Esophagus muscularis mucosa (tissue), 4 donors: ENCODE measurements around the gene WNT3. TPM values are rescaled to one million over a fixed set of nuclear protein-coding genes. Genes with fewer than 3 reads are reported as not detected.

Source experiments
- DNase-seq: peaks from one replicate; pipeline ENCODE4 v3.0.0-alpha.2; 2017; ENCODE audit errors: extremely low spot score
- H3K27ac ChIP-seq, 4 donors: fragments of 200-600 bp; sonication (generic); replicated peaks in 1 of 4; 1 replicate in 3 of 4; 2 replicates in 1 of 4; pipeline ENCODE4 v1.5.1; 2016 to 2019; ENCODE audit warnings: mild to moderate bottlenecking in 1 of 4
- H3K27me3 ChIP-seq, 4 donors: fragments of 200-600 bp; sonication (generic); one replicate each; pipeline versions ENCODE4 v1.5.1 to v1.6.0; 2016 to 2019
- H3K36me3 ChIP-seq, 4 donors: fragments of 200-600 bp; sonication (generic); one replicate each; pipeline ENCODE4 v1.5.1; 2016 to 2019
- H3K4me1 ChIP-seq, 4 donors: fragments of 200-600 bp; sonication (generic); one replicate each; pipeline ENCODE4 v1.5.1; 2016 to 2019
- H3K4me3 ChIP-seq, 4 donors: fragments of 200-600 bp; sonication (generic); 1 replicate in 2 of 4; 2 replicates in 2 of 4; pipeline ENCODE4 v1.5.1; 2016 to 2019; ENCODE audit warnings: mild to moderate bottlenecking in 4 of 4, moderate library complexity in 1 of 4
- H3K9me3 ChIP-seq, 4 donors: fragments of 200-600 bp; sonication (generic); 1 replicate in 3 of 4; 2 replicates in 1 of 4; pipeline ENCODE4 v1.5.1; 2016 to 2019
- EP300 ChIP-seq: sonication (generic); formaldehyde crosslinking; IDR thresholded peaks from one replicate; pipeline ENCODE4 v1.6.1; 2017; ENCODE audit warnings: antibody characterized with exemption
- POLR2A ChIP-seq: fragments of 450-650 bp; IDR thresholded peaks from one replicate; pipeline ENCODE4 v1.6.1; 2017; ENCODE audit warnings: antibody characterized with exemption, moderate library complexity, mild to moderate bottlenecking, low read depth
- POLR2AphosphoS5 ChIP-seq, 2 donors: sonication (generic); formaldehyde crosslinking; IDR thresholded peaks; one replicate each; pipeline ENCODE4 v1.6.1; 2017; ENCODE audit warnings: antibody characterized with exemption in 2 of 2
- WGBS: methylation state at CpG from one replicate; pipeline ENCODE4 v1.1.5; 2018; 5-methylcytosine and 5-hydroxymethylcytosine counted together
- intact Hi-C: fragments of 100-400 bp; cut with DNase I; formaldehyde crosslinking; loops from one replicate; pipeline ENCODE4 v1.15.1; 2023
- total RNA-seq, 4 donors: library from RNA; depleted of rRNA; stranded (reverse); fragments of >200 nt; gene quantifications; one replicate each; pipeline versions ENCODE4 v1.1.0 to v1.2.1, GENCODE V29; 2016
- TF ChIP-seq, protein P1 (sequence below), 3 experiments: fragments of 200-600 bp in 2 of 3; fragments of 450-650 bp in 1 of 3; sonication (generic) in 2 of 3; IDR thresholded peaks; one replicate each; pipeline ENCODE4 v1.5.1; 2017 to 2019; ENCODE audit warnings: antibody characterized with exemption in 3 of 3, mild to moderate bottlenecking in 2 of 3, moderate library complexity in 1 of 3

Gene WNT3
- total RNA-seq, 4 donors from 2014 or later, result under 0.01 to 1.3 (median 1.1) TPM

DNA sequence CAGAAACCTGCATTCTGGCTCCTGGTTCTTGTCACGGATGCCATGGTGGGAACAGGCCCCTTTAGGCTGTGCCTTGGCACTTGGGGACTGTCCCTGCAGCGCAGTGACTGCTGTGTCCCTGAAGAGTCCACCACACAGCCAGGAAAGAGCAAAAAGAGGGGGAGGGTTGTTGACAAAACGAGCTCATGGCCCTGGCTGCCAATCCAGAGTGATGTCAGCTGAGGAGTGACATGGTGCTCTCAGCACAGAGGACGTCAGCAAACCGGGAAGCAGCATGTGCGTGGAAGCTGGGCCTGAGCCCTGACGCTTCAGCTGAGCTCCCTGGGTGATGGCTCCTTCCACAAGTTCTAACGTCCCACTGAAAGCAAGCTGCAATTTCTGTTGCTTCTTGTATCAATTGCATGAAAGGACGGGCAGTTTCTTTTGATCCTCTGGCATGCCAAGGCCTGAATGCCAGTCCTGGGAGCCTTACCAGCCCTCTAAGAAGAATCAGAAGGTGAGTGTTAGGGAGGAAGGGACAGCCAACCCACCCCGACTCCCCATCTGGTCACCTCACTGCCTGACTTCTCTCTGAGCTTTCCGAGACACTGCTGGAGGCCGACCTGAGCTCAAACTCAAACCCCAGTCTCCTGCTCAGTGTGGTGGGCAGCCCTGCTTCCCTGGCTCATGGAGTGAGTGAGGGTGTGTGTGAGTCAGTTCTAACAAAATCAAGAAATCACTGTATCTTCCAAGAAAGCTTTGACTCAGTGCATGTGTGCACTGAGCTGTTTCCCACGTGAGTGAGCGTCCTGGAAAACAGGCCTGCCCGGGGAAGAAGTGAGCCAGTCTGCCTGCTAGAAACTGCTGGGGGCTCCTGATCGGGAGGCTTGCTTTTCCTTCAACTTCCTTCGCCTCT lies 14.7 kb upstream of the WNT3 start:
- Histone ChIP-seq H3K27me3 (peaks cover 0 to 25% (median 0%) of the 10 kb centered on the region in 4 donors), H3K27ac (no peak overlapping the region), H3K36me3 (no peaks in the 10 kb centered on the region), H3K4me1 (no peaks in the 10 kb centered on the region), H3K4me3 (no peak overlapping the region), H3K9me3 (no peaks in the 10 kb centered on the region)
- TF ChIP-seq EP300 (no peak), POLR2A (no peak), POLR2AphosphoS5 (IDR thresholded peaks at IDR 0.05) (no peak)
- TF ChIP-seq, protein P1, sequence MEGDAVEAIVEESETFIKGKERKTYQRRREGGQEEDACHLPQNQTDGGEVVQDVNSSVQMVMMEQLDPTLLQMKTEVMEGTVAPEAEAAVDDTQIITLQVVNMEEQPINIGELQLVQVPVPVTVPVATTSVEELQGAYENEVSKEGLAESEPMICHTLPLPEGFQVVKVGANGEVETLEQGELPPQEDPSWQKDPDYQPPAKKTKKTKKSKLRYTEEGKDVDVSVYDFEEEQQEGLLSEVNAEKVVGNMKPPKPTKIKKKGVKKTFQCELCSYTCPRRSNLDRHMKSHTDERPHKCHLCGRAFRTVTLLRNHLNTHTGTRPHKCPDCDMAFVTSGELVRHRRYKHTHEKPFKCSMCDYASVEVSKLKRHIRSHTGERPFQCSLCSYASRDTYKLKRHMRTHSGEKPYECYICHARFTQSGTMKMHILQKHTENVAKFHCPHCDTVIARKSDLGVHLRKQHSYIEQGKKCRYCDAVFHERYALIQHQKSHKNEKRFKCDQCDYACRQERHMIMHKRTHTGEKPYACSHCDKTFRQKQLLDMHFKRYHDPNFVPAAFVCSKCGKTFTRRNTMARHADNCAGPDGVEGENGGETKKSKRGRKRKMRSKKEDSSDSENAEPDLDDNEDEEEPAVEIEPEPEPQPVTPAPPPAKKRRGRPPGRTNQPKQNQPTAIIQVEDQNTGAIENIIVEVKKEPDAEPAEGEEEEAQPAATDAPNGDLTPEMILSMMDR (IDR thresholded peaks at IDR 0.05), result no peak
- 73% methylated on average over 17 of the region's 17 CpGs for WGBS
- intact Hi-C loops, result no loop called here
- DNase-seq, result no peak

DNA sequence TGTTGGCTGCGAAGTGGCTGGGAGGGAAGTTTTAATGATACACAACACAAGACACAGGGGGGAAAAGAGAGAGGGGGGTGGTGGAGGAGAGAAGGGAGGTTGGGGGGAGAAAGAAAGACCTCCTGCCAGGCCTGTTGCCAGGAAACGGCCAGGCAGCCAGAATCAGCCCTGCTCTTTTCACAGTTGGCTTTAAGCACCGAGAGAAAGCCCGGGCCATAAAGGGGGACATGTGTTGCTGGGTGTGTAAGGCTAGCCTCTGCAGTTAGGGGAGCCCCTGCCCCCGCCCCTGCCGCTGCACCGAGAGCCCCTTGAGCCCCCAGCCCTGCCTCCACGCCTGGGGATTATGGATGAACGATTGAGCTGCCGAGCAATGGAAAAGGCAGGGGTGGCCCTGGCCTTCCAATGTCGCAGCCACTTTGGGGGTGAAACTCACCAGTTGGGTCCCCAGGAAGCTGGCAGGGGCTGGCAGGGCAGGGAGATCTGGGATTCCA lies 13.9 kb upstream of the WNT3 start:
- Histone ChIP-seq H3K9me3 (no peaks in the 10 kb centered on the region), H3K4me1 (no peaks in the 10 kb centered on the region), H3K4me3 (no peak overlapping the region), H3K27ac (no peak overlapping the region), H3K36me3 (no peaks in the 10 kb centered on the region), H3K27me3 (peaks cover 0 to 23% (median 0%) of the 10 kb centered on the region in 4 donors)
- intact Hi-C loops, result no loop called here
- DNase-seq, result no peak
- TF ChIP-seq EP300 (no peak), POLR2A (no peak), POLR2AphosphoS5 (IDR thresholded peaks at IDR 0.05) (no peak)
- TF ChIP-seq, protein P1 (IDR thresholded peaks at IDR 0.05), result no peak
- 53% methylated on average over 10 of the region's 11 CpGs for WGBS

DNA sequence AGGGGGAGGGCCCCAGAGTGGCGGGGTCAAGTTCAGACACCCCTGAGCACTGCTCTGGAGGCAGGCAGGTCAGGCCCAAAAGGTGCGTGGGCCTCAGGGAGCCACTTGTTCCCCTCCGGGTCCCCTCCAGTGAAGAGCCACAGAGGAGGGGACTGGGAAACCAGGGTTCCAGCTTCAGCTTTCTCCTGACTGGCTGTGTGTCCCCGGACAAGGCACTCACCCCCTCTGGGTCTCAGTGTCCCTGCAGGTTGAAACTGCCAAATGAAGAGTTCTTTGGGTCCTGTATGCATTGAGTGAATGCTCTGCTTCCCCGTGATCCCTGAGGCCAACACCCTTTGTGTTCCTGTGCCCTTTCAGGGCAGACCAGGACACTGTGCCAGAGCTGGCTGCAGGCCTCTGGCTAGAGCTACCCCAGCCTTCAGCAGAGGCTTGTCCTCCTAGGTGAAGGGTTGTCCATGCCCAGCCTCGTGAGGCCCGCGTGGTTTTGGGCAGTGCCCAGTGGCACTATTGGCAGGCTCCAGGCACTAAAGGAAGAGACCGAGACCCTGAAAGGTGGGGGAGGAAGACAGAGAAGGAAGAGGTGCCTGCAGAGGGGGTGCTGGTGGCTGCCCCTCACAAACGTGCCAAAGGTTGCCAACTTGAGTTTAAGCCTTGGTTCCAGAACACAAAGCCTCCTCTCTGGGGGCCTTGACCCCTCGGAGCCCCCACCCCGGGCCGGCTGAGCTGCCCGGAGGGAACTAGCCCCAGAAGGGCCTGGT lies 13.3 kb upstream of the WNT3 start:
- TF ChIP-seq POLR2A (no peak), EP300 (no peak), POLR2AphosphoS5 (IDR thresholded peaks at IDR 0.05) (no peak)
- TF ChIP-seq, protein P1 (IDR thresholded peaks at IDR 0.05), result no peak
- no peaks in the 10 kb centered on the region for H3K36me3 ChIP-seq
- no peaks in the 10 kb centered on the region for H3K4me1 ChIP-seq
- WGBS, result 69% methylated on average over 11 of the region's 14 CpGs
- no peak for DNase-seq
- intact Hi-C loops, result no loop called here
- H3K4me3 ChIP-seq, result no peak overlapping the region
- no peak overlapping the region for H3K27ac ChIP-seq
- H3K9me3 ChIP-seq, result no peaks in the 10 kb centered on the region
- H3K27me3 ChIP-seq, result peaks cover 0 to 17% (median 0%) of the 10 kb centered on the region in 4 donors

DNA sequence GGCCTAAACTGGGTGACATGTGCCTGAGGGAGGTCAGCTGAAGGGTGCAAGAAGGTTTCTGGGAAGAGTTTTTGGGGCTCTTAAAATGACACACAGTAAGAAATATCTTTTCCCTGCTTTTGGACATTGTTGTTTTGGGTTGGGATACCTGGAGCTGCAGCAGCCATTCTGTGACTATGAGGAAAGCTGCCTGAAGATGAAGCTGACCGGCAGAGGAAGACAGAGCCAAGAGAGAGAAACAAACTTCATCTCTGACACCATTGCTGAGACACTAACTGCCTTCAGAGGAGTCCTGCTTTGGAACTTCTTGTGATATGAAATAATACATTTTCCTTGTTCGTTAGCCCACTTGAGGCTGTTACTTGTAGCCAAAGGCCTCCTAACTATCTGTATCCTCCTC lies 8.8 kb upstream of the WNT3 start:
- intact Hi-C loops, result no loop called here
- Histone ChIP-seq H3K27me3 (peaks cover 0 to 39% (median 5%) of the 10 kb centered on the region in 4 donors), H3K27ac (no peak overlapping the region), H3K36me3 (no peaks in the 10 kb centered on the region), H3K4me3 (no peak overlapping the region), H3K9me3 (no peaks in the 10 kb centered on the region), H3K4me1 (peaks cover 0 to 4% (median 0%) of the 10 kb centered on the region in 4 donors)
- no peak for DNase-seq
- TF ChIP-seq POLR2AphosphoS5 (IDR thresholded peaks at IDR 0.05) (no peak), EP300 (no peak), POLR2A (no peak)
- TF ChIP-seq, protein P1 (IDR thresholded peaks at IDR 0.05), result no peak
- WGBS, result 96% methylated on average over 2 of the region's 2 CpGs
